IPS DF 6.9 (cell line): ENCODE results near the gene TTLL3.

Experiments
- DNase-seq: peaks from one replicate; pipeline ENCODE4 v3.0.0-alpha.2; 2013; ENCODE audit warnings: low read depth, low spot score
- H3K27ac ChIP-seq: one replicate; pipeline ENCODE4 v1.5.1; 2013; ENCODE audit warnings: low read length, control low read depth
- H3K27me3 ChIP-seq: 2 replicates; pipeline ENCODE4 v1.6.1; 2013; ENCODE audit warnings: mild to moderate bottlenecking, low read length; ENCODE audit not compliant: control insufficient read depth, insufficient read depth
- H3K36me3 ChIP-seq: 2 replicates; pipeline ENCODE4 v1.6.1; 2013; ENCODE audit warnings: low read length; ENCODE audit not compliant: control insufficient read depth, insufficient read depth
- H3K4me1 ChIP-seq: 2 replicates; pipeline ENCODE4 v1.6.1; 2013; ENCODE audit warnings: low read length; ENCODE audit not compliant: control insufficient read depth, insufficient read depth
- H3K4me3 ChIP-seq: 2 replicates; pipeline ENCODE4 v1.5.1; 2013; ENCODE audit warnings: mild to moderate bottlenecking, low read length
- H3K9me3 ChIP-seq: 2 replicates; pipeline ENCODE4 v1.6.1; 2013; ENCODE audit warnings: low read length, inconsistent platforms; ENCODE audit not compliant: control insufficient read depth, insufficient read depth
- WGBS: extraction: QIAGEN DNeasy Blood & Tissue Kit; methylation state at CpG from one replicate; pipeline ENCODE4 v1.1.7; 2013; ENCODE audit warnings: mixed read lengths, missing lambda C conversion rate; ENCODE audit not compliant: insufficient read length, insufficient coverage; 5-methylcytosine and 5-hydroxymethylcytosine counted together

TTLL3 gene, protein sequence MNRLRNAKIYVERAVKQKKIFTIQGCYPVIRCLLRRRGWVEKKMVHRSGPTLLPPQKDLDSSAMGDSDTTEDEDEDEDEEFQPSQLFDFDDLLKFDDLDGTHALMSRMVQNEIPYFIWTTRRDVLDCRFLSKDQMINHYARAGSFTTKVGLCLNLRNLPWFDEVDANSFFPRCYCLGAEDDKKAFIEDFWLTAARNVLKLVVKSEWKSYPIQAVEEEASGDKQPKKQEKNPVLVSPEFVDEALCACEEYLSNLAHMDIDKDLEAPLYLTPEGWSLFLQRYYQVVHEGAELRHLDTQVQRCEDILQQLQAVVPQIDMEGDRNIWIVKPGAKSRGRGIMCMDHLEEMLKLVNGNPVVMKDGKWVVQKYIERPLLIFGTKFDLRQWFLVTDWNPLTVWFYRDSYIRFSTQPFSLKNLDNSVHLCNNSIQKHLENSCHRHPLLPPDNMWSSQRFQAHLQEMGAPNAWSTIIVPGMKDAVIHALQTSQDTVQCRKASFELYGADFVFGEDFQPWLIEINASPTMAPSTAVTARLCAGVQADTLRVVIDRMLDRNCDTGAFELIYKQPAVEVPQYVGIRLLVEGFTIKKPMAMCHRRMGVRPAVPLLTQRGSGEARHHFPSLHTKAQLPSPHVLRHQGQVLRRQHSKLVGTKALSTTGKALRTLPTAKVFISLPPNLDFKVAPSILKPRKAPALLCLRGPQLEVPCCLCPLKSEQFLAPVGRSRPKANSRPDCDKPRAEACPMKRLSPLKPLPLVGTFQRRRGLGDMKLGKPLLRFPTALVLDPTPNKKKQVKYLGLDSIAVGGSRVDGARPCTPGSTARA

GRCh38 chr3:9809615-9810432, at the start of gene TTLL3:
TSS of gene TTLL3 (plus strand) at chr3:9810262. CDS start at chr3:9810662, 400 bp downstream.
- H3K36me3 ChIP-seq = peaks cover 10% of the 10 kb centered on the region
- peaks cover 6% of the 10 kb centered on the region; the same call in 1 of the 2 replicates for H3K27me3 ChIP-seq
- H3K4me1 ChIP-seq = no peaks in the 10 kb centered on the region
- peak within 1 kb of the TSS; percentile 62; the same call in 1 of the 2 replicates for H3K4me3 ChIP-seq
- no peaks in the 10 kb centered on the region for H3K9me3 ChIP-seq
- no peak within 1 kb of the TSS for H3K27ac ChIP-seq
- no CpG with 5 or more reads among the region's 76 CpGs for WGBS
- DNase-seq = no peak

DNA sequence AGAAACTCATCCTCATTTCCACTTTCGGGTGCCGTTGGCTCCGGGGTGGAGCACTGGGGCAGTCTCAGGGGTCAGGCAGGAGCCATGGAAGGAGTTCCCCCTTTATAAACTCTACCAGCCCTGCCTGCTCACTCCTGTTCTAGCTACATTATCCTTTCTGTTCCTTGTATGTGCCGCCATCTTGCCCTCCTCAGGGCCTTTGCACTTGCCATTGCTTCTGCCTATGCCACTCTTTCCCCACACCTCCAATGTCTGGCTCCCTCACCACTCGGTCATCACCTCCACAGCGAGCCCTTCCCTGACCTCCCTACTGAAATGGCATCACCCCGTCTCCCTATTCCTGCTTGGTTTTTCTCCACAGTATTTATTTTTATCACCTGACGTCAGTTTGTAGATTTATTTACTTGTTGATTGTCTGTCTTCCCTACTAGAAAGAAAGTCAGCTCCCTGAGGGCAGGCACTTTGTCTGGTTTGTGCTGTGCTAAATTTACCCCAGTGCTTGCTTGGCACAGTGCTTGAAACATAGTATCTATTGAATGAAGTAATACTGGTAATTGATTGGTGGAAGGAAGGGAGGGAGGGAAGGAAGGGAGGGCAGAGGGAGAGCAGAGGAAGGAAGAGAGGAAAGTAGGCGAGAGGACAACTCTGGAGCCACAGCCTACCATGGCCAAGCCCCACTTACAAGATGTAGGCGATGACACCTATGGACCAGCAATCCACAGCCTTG, 49.1 kb upstream of the TTLL3 start:
- no peak overlapping the region for H3K4me3 ChIP-seq
- H3K27ac ChIP-seq = no peak overlapping the region
- no CpG with 5 or more reads among the region's 10 CpGs for WGBS
- H3K9me3 ChIP-seq = no peaks in the 10 kb centered on the region
- H3K27me3 ChIP-seq = no peaks in the 10 kb centered on the region
- peaks cover 3% of the 10 kb centered on the region; the same call in 1 of the 2 replicates for H3K36me3 ChIP-seq
- no peaks in the 10 kb centered on the region for H3K4me1 ChIP-seq
- DNase-seq = no peak

- no peak overlapping the region for H3K27ac ChIP-seq
- H3K4me3 ChIP-seq = no peak overlapping the region
- DNase-seq = no peak
- H3K9me3 ChIP-seq = no peaks in the 10 kb centered on the region
- no CpG with 5 or more reads among the region's 5 CpGs for WGBS
- H3K4me1 ChIP-seq = no peaks in the 10 kb centered on the region
- peaks cover 3% of the 10 kb centered on the region; the same call in 1 of the 2 replicates for H3K36me3 ChIP-seq
- no peaks in the 10 kb centered on the region for H3K27me3 ChIP-seq
Measured at GRCh38 chr3:9761919-9762318, 48.1 kb upstream of the TTLL3 start.

DNA sequence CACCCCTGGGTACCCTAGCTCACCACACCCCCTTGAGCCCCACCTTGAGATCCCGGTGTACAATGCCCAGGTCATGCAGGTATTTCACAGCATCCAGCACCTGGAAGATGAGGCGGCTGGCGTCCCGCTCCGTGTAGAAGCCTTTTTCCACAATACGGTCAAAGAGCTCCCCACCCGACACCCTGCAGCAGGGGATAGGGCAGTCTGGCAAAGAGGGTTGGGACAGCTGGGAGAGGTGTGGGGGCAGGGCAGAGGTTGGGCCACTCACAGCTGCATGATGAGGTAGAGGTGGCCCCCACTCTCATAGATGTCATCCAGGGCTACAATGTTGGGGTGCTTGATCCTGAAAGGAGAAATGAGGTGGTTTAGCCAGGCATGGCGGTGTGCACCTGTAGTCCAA, 47.2 kb upstream of the TTLL3 start:
- Histone ChIP-seq H3K27me3 (no peaks in the 10 kb centered on the region; the same call in 1 of the 2 replicates), H3K4me1 (no peaks in the 10 kb centered on the region), H3K27ac (no peak overlapping the region), H3K4me3 (no peak overlapping the region), H3K9me3 (no peaks in the 10 kb centered on the region), H3K36me3 (no peaks in the 10 kb centered on the region; the same call in 1 of the 2 replicates)
- WGBS = no CpG with 5 or more reads among the region's 8 CpGs
- no peak for DNase-seq

DNA sequence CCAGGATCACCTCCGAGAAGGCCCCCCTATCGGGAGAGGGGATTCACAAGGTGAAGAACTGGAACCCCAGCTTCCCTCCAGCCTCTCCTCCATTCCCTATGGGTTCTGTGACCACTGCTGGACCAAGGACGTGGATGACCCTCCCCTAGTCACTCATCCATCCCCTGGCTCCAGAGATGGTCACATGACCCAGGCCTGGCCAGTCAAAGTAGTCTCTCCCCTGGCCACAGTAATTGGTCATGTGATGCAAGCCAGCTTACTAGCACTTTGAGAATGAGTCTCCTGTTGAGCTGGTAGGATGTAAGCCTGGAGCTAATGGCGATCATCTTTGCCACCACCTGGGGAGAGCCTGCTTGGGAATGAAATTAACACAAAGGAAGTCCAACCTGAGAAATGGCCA, 44.2 kb upstream of the TTLL3 start:
- Histone ChIP-seq H3K9me3 (no peaks in the 10 kb centered on the region), H3K4me1 (no peaks in the 10 kb centered on the region; the same call in 1 of the 2 replicates), H3K36me3 (no peaks in the 10 kb centered on the region), H3K27me3 (peaks cover 1% of the 10 kb centered on the region; the same call in 1 of the 2 replicates), H3K4me3 (no peak overlapping the region), H3K27ac (no peak overlapping the region)
- DNase-seq = no peak
- WGBS = no CpG with 5 or more reads among the region's 4 CpGs

- H3K4me1 ChIP-seq = no peaks in the 10 kb centered on the region; the same call in 1 of the 2 replicates
- no peak for DNase-seq
- no peaks in the 10 kb centered on the region for H3K9me3 ChIP-seq
- no peak overlapping the region for H3K4me3 ChIP-seq
- H3K27me3 ChIP-seq = peaks cover 1% of the 10 kb centered on the region; the same call in 1 of the 2 replicates
- WGBS = no CpG with 5 or more reads among the region's 7 CpGs
- H3K36me3 ChIP-seq = no peaks in the 10 kb centered on the region
- no peak overlapping the region for H3K27ac ChIP-seq
Measured at GRCh38 chr3:9767418-9767817, 42.6 kb upstream of the TTLL3 start.

DNA sequence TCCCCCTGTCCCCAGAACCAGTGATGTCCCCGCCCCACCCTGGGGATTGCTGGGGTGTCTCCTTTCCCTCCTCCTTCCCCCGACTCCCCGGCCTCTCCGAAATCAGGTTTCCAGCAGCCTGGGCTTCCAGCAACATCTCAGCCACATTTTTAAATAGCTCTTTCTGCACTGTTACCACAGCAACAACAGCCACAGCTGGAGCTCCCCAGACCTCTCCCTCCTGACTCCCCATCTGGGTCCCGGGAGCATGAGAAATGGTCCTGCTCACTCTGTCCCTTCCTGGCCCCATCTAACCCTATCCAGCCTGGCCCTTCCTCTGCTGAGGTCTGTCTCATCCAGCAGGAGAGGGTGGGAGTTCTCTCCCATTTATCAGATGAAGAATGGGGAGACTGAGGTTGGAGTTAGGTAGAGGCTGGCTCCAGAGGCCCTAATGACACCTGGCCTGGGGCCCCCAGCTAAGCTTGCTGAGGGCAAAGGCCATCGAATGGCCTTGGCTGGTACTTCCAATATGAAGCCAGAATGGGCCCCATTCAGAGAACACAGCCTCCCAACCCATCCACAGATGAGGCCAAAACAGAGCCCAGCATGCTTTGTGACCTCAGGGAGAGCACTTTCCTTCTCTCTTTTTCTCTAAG, 41.8 kb upstream of the TTLL3 start:
- Histone ChIP-seq H3K27ac (no peak overlapping the region), H3K4me1 (no peaks in the 10 kb centered on the region; the same call in 1 of the 2 replicates), H3K9me3 (no peaks in the 10 kb centered on the region), H3K4me3 (no peak overlapping the region), H3K27me3 (peaks cover 1% of the 10 kb centered on the region; the same call in 1 of the 2 replicates), H3K36me3 (no peaks in the 10 kb centered on the region)
- no CpG with 5 or more reads among the region's 6 CpGs for WGBS
- no peak for DNase-seq

GRCh38 chr3:9769012-9769411, 41.0 kb upstream of the TTLL3 start:
- DNase-seq = no peak
- no peaks in the 10 kb centered on the region for H3K36me3 ChIP-seq
- H3K27ac ChIP-seq = no peak overlapping the region
- no peak overlapping the region for H3K4me3 ChIP-seq
- 100% methylated on average over 2 of the region's 5 CpGs for WGBS
- H3K4me1 ChIP-seq = no peaks in the 10 kb centered on the region; the same call in 1 of the 2 replicates
- H3K27me3 ChIP-seq = peaks cover 1% of the 10 kb centered on the region; the same call in 1 of the 2 replicates
- no peaks in the 10 kb centered on the region for H3K9me3 ChIP-seq
